Lung (tissue), 12 donors: Measurements from ENCODE around the gene USP53. TPM values are rescaled to one million over a fixed set of nuclear protein-coding genes. Genes with fewer than 3 reads are reported as not detected.
A peak's percentile ranks its signal among the peaks of the same experiment; 100 is the strongest.

Experiments used
- ATAC-seq: fragments of 200-7000 bp; cut with Tn5 transposase; one replicate; pipeline ENCODE4 v1.9.1; 2020; ENCODE audit warnings: moderate number of reproducible peaks; ENCODE audit not compliant: insufficient read depth, low FRiP score
- DNase-seq, 3 donors: peaks; one replicate each; pipeline ENCODE4 v3.0.0-alpha.2; 2013 to 2017
- H3K27ac ChIP-seq, 2 donors: one replicate each; pipeline ENCODE4 v1.5.1; 2013; ENCODE audit warnings: mild to moderate bottlenecking in 2 of 2, moderate library complexity in 2 of 2, control low read depth in 1 of 2, inconsistent platforms in 1 of 2, low read depth in 1 of 2, low read length in 1 of 2
- H3K27me3 ChIP-seq, 3 donors: one replicate each; pipeline ENCODE4 v1.5.1; 2013; ENCODE audit warnings: low read length in 2 of 3; ENCODE audit not compliant: control insufficient read depth in 3 of 3, insufficient read depth in 3 of 3
- H3K36me3 ChIP-seq, 4 donors: one replicate each; pipeline ENCODE4 v1.5.1; 2013; ENCODE audit warnings: low read length in 4 of 4, mild to moderate bottlenecking in 1 of 4, moderate library complexity in 1 of 4; ENCODE audit not compliant: control insufficient read depth in 4 of 4, insufficient read depth in 4 of 4
- H3K4me1 ChIP-seq, 5 donors: one replicate each; pipeline ENCODE4 v1.5.1; 2013; ENCODE audit warnings: low read length in 5 of 5, mild to moderate bottlenecking in 2 of 5, moderate library complexity in 1 of 5; ENCODE audit not compliant: control insufficient read depth in 5 of 5, insufficient read depth in 5 of 5
- H3K4me3 ChIP-seq: one replicate; pipeline ENCODE4 v1.5.1; 2013; ENCODE audit warnings: mild to moderate bottlenecking, control low read depth, moderate library complexity
- H3K9ac ChIP-seq, 2 donors: one replicate each; pipeline ENCODE4 v1.5.1; 2013; ENCODE audit warnings: low read length in 2 of 2, control low read depth in 1 of 2; ENCODE audit not compliant: insufficient read depth in 1 of 2
- H3K9me3 ChIP-seq, 4 donors: one replicate each; pipeline ENCODE4 v1.5.1; 2013; ENCODE audit warnings: low read length in 3 of 4, mild to moderate bottlenecking in 1 of 4, moderate library complexity in 1 of 4; ENCODE audit not compliant: control insufficient read depth in 4 of 4, insufficient read depth in 3 of 4
- WGBS, 2 donors: extraction: QIAGEN DNeasy Blood & Tissue Kit; methylation state at CpG; one replicate each; pipeline ENCODE4 v1.1.7; 2013; 5-methylcytosine and 5-hydroxymethylcytosine counted together
- polyA plus RNA-seq, 2 donors: library from polyadenylated mRNA; stranded (reverse); fragments of 200-250 nt; gene quantifications; one replicate each; pipeline ENCODE4 v1.2.1, GENCODE V29; 2013
- total RNA-seq, 2 donors: library from RNA; depleted of rRNA in 1 of 2; stranded (reverse); fragments of >200 nt in 1 of 2; gene quantifications; one replicate each; pipeline ENCODE4 v1.2.1, GENCODE V29; 2014 to 2021
- TF ChIP-seq, protein P1 (sequence below): IDR thresholded peaks from 2 replicates; pipeline ENCODE4 v1.5.1; 2012; ENCODE audit warnings: mild to moderate bottlenecking; ENCODE audit errors: control extremely low read depth, extremely low read depth
- donor health status: control.
- donor health status: control.
- donor health status: Bipolar disorder and iron deficiency.
- donor health status: healthy.
- donor health status: DM: yes; HTN: yes; CAD: no.

USP53 gene
- total and polyA plus RNA-seq, 4 donors: 13.0 to 54.6 (median 26.3) TPM

DNA sequence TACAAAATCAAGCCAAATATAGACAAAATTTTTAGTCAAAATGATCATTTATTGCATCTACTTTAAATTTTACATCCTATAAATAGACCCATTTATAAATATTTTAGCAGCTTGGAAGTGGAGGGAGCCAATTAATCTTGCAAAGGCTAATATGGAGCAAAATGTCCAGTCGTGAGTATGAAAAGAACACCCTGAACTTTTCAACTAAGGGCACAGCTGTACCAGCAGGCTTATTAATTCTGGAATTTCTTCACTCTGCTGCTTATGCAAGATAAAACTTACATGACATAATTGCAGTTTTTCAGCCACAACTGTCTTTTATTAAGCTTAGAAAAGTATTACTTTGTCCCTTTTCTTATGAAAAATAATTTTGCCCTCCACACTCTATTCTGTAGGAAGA, 22.9 kb upstream of the USP53 start:
- peak overlapping the region in 1 of 2 donors; percentile 21 for H3K27ac ChIP-seq
- peaks cover 0 to 4% (median 0%) of the 10 kb centered on the region in 5 donors for H3K4me1 ChIP-seq
- no peaks in the 10 kb centered on the region for H3K9me3 ChIP-seq
- DNase-seq (peak in 2 of 3 donors; percentile 44 to 54), ATAC-seq (peak; percentile 58)
- peaks cover 0 to 2% (median 0%) of the 10 kb centered on the region in 4 donors for H3K36me3 ChIP-seq
- H3K27me3 ChIP-seq: no peaks in the 10 kb centered on the region
- TF ChIP-seq, protein P1, sequence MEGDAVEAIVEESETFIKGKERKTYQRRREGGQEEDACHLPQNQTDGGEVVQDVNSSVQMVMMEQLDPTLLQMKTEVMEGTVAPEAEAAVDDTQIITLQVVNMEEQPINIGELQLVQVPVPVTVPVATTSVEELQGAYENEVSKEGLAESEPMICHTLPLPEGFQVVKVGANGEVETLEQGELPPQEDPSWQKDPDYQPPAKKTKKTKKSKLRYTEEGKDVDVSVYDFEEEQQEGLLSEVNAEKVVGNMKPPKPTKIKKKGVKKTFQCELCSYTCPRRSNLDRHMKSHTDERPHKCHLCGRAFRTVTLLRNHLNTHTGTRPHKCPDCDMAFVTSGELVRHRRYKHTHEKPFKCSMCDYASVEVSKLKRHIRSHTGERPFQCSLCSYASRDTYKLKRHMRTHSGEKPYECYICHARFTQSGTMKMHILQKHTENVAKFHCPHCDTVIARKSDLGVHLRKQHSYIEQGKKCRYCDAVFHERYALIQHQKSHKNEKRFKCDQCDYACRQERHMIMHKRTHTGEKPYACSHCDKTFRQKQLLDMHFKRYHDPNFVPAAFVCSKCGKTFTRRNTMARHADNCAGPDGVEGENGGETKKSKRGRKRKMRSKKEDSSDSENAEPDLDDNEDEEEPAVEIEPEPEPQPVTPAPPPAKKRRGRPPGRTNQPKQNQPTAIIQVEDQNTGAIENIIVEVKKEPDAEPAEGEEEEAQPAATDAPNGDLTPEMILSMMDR: no peak
- H3K9ac ChIP-seq: no peak overlapping the region
- no peak overlapping the region for H3K4me3 ChIP-seq
- 38 to 42% methylated on average over 1 of the region's 1 CpG for WGBS, 2 donors

DNA sequence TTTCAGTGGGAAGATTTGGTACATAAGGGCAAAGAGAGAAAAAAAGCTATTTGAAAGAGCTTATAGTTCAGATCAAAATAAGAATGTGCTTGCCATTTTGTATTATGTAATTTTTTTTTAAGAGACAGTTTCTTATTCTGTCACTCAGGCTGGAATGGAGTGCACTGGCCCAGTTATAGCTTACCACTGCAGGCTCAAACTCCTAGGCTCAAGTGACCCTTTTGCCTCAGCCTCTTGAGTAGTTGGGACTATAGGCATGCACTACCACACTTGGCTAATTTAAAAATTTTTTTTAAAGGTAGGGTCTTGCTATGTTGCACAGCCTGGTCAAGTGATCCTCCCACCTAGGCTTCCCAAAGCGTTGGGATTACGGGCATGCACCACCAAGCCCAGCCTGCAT, 22.2 kb upstream of the USP53 start:
- no peak overlapping the region for H3K4me3 ChIP-seq
- H3K4me1 ChIP-seq: peaks cover 0 to 4% (median 0%) of the 10 kb centered on the region in 5 donors
- no peaks in the 10 kb centered on the region for H3K27me3 ChIP-seq
- H3K9ac ChIP-seq: no peak overlapping the region
- TF ChIP-seq, protein P1: no peak
- ATAC-seq (no peak), DNase-seq (no peak)
- H3K36me3 ChIP-seq: peaks cover 0 to 2% (median 0%) of the 10 kb centered on the region in 4 donors
- WGBS, 2 donors: 97% methylated on average over 2 of the region's 2 CpGs
- H3K27ac ChIP-seq: no peak overlapping the region
- no peaks in the 10 kb centered on the region for H3K9me3 ChIP-seq

DNA sequence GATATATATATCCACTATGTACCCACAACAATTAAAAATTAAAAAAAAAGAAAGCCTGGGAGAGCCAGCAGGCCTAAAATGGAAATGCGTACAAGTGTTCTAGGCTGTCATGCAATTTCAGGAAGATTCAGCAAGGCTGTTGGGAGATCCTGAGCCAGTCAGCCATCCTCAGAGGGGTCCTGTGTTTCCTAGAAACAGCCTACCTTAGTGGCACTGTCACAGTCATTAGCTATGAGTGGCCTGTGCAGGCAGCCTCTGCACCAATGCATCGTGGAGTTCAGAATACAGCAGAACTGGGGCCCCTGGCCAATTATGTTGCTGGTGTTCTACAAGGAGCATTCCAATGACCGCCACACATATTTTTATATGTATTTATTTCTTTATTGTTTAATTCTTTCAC, 21.0 kb upstream of the USP53 start:
- no peak overlapping the region for H3K4me3 ChIP-seq
- H3K27me3 ChIP-seq: no peaks in the 10 kb centered on the region
- H3K9ac ChIP-seq: no peak overlapping the region
- H3K4me1 ChIP-seq: peaks cover 0 to 4% (median 0%) of the 10 kb centered on the region in 5 donors
- no peaks in the 10 kb centered on the region for H3K9me3 ChIP-seq
- no peak overlapping the region for H3K27ac ChIP-seq
- 96 to 97% methylated on average over 3 of the region's 3 CpGs for WGBS, 2 donors
- H3K36me3 ChIP-seq: no peaks in the 10 kb centered on the region
- TF ChIP-seq, protein P1: no peak
- DNase-seq: no peak
- no peak for ATAC-seq

DNA sequence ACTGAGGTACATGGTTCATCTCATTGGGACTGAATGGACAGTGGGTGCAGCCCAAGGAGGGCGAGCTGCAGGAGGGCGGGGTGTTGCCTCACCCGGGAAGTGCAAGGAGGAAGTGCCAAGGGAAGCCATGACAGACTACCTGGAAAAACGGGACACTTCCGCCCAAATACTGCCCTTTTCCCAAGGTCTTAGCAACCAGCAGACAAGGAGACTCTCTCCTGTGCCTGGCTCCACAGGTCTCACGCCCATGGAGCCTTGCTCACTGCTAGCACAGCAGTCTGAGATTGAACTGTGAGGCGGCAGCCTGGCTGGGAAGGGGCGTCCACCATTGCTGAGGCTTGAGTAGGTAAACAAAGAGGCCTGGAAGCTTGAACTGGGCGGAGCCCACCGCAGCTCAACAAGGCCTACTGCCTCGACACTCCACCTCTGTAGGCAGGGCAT, 14.7 kb upstream of the USP53 start:
- no peaks in the 10 kb centered on the region for H3K27me3 ChIP-seq
- H3K9ac ChIP-seq: no peak overlapping the region
- no peak for DNase-seq
- no peaks in the 10 kb centered on the region for H3K36me3 ChIP-seq
- H3K4me1 ChIP-seq: no peaks in the 10 kb centered on the region
- TF ChIP-seq, protein P1: no peak
- no peak overlapping the region for H3K4me3 ChIP-seq
- H3K9me3 ChIP-seq: no peaks in the 10 kb centered on the region
- 92 to 96% methylated on average over 11 of the region's 11 CpGs for WGBS, 2 donors
- H3K27ac ChIP-seq: no peak overlapping the region
- ATAC-seq: no peak
